SW 1271 (cell line): Measurements from ENCODE around the gene FANCL.
"Not testable (repeated sequence)": the region's sequence is repeated elsewhere in the genome, so short reads cannot be mapped to it uniquely, and the experiment has no call there.

Experiments
- DNase-seq, 2 experiments: peaks; one replicate each; lab custom pipeline; 2025; lab: John Stamatoyannopoulos, UW

The FANCL gene

DNA sequence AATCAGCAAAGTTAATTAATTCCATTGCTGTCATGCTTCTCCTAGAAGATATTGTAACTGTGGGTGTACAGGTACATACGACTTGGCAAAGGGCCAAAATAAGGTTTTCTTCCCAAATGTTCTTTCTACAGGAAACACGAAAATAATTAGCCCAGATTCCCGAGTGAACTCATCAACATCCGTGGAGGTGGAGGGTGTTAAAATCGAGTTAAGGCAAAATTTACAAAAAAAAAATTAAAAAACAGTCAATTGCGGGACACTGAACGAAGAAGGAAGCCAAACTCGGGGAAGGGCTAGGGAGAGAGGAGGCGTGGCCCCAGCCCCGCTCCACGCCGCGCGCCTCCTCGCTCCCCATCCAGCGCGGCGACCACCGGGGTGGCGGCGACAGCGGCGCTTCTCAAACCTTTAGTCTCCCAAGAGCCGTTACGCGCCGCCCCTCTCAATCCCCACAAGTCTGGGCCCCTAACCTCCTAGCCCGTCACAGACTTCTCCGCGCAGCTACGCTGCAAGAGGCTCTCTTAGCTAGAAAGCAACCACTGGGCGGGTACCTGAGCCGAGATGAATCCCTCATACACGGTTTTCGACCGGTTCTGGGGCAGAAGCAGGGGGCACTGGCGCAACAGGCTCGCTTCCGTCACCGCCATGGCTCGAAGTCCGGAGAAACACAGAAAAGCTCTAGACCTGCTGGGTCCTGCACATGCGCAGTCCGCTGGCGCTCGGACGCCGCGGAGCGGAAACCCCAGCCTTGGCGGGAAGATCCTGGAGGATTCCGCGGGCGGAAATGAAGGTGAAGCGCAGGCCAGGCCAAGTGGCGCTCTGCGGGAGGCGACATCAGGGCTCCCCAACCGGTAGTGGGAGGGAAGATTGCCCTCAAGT, at the start of gene FANCL:
TSS of gene FANCL (minus strand) at position 656 of the 876 bp plus-strand sequence. CDS start at position 644, 12 bp downstream.
- DNase-seq, result peak; percentile 69 to 88

DNA sequence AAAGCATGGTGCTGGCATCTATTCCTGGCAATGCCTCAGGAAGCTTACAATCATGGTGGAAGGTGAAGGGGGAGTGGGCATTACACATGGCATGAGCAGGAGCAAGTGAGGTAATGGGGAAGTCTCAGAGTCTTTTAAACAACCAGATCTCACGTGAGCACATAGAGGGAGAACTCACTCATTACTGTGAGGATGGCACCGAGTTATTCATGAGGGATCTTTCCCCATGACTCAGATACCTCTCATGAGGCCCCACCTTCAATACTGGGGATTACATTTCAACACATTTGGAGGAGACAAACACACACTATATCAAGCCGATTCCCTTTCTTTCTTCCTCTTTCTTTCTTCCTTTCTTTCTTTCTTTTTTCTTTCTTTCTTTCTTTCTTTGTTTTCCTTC, 47.9 kb upstream of the FANCL start:
- DNase-seq, result no peak

DNA sequence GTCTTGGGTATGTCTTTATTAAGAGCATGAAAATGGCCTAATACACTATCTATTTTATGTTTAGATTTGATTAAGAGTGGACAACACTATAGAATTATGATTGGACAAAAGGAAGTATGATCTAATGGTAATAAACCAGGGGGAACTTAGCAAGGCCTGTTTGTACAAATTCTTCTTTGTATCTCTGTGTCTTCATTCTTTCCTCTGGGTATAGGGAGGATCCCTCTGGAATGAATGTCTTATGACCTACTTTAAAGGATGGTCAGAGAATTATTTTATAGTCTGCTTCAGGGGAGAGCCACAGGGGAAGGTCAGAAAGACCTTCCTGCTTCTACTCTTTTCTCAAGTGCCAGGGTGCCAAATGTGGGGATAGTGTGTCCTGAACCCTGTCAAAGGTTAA, 42.8 kb upstream of the FANCL start:
- DNase-seq, result no peak

DNA sequence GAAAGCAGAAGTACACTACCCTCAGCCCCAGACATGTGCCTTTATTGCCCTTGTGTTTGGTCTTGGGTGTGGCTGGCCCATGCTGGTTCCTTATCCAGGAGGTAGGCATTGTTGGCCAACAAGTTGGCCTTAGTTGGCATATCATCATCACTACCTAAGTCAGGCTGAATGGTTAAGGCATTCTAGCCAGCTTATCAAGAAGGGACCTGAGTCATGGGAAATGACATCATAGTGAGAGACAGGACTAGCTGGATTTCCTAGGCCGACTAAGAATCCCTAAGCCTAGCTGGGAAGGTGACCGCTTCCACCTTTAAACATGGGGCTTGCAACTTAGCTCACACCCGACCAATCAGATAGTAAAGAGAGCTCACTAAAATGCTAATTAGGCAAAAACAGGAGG, 34.0 kb upstream of the FANCL start:
- not testable (repeated sequence) for DNase-seq

DNA sequence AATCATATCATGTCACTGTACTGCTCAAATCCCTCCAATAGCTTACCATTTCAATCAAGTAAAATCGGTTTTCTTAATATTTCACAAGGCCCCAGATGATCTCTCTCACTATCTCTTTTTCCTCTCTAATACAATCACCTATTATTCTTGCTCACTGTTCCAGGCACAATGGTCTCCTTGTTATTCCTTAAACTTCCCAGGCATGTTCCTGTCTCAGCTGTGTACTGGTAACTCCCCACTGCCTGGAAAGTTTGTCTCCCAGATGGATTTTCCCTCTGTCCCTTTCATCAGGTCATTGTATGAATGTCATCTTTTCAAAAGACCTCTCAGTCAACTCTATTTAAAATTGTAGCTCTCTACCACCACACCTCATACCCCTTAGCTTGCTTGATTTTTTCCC, 30.7 kb upstream of the FANCL start:
- no peak for DNase-seq

DNA sequence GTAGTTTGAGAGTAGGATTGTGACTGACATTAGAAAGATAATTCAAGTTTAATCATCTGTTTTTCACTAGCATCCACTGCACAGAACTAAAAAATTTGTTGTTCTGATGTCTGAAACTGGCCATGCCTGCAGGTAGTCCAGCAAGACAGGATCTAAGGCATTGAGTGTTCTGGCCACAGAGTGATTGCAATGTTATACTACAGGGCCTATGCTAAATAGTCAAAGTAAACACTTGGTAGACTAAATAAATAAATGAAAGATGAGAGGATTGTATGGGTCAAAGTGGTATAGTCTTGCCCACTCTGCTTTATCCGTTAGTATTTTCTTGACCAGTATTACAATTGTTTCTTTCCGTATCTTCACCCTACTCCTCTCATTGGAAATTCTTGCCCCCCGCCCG, 27.6 kb upstream of the FANCL start:
- no peak for DNase-seq

- DNase-seq, result no peak
Observed at GRCh38 chr2:58266211-58266610, 25.1 kb upstream of the FANCL start.

- no peak for DNase-seq
Observed at GRCh38 chr2:58261209-58261608, 20.1 kb upstream of the FANCL start.

DNA sequence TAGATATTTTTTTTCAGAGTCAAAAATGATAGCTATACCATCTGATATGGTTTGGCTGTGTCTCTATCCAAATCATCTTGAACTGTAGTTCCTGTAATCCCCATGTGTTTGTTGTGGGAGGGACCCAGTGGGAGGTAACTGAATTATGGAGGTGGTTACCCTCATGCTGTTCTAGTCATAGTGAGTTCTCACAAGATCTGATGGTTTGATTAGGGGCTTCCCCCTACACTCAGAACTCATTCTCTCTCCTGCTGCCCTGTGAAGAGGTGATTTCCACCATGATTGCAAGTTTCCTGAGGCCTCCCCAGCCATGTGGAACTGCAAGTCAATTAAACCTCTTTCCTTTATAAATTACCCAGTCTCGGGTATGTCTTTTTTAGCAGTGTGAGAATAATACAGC, 17.3 kb upstream of the FANCL start:
- not testable (repeated sequence) for DNase-seq

GRCh38 chr2:58251331-58252201, 10.4 kb upstream of the FANCL start:
- not testable (repeated sequence) for DNase-seq

GRCh38 chr2:58241546-58241864, 380 bp upstream of the FANCL start:
- DNase-seq, result no peak

GRCh38 chr2:58239243-58239925, 1.7 kb downstream of the FANCL start:
- no peak for DNase-seq

GRCh38 chr2:58237741-58238140, 3.4 kb downstream of the FANCL start:
- no peak for DNase-seq

DNA sequence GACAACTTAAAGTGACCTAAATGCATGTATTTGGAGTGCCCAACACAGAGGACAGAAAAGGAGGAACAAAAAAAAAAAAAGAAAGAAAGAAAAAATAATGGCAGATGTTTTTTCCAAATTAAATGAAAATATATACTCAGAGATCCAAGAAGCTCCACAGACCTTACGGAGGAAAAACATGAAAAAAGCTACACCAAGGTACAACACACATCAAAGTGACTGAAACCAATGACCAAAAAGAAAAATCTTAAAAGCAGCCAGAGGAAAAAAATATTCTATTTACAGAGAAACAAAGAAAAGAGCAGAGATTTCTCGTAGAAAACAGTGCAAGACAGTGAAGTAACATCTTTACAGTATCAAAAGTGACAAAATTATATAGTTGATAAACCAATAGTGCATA, 5.1 kb downstream of the FANCL start:
- no peak for DNase-seq

GRCh38 chr2:58235170-58235569, 6.0 kb downstream of the FANCL start:
- DNase-seq, result no peak

DNA sequence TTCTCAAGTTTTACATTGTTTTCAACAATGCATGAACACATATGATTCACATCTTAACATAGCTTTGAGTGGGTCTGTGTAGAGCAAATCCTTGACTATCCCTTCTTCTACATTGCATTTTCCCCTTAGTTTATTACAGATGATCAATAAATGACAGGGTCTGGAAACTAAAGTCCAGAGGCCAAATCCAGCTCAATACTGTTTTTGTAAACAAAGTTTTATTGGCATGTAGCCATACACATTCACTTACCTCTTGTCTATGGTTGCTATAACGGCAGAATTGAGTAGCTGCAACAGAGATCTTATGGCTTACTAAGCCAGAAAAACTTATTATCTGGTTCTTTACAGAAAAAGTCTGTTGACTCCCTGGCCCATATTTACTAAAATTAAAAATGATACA, 12.8 kb downstream of the FANCL start:
- no peak for DNase-seq

GRCh38 chr2:58227171-58227917, 13.8 kb downstream of the FANCL start:
- DNase-seq, result no peak

DNA sequence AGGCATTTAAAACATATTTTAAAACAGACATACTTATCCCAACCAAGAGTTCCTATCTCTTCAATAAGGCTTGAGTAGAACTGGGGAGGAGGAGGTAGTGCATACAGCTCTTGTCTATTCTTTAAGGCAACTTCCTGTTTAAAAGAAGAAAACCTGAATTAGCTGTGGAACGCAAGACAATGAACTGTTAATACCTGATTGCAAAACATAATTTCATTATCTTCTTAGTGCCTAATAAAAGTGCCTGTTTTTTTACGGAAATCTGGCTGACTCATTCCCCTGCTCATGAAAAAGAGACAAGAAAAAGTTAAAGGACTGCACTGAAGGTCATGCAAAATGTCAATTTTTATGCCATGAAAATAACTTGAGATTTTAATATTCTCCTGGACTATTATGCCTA, 19.2 kb downstream of the FANCL start:
- no peak for DNase-seq

DNA sequence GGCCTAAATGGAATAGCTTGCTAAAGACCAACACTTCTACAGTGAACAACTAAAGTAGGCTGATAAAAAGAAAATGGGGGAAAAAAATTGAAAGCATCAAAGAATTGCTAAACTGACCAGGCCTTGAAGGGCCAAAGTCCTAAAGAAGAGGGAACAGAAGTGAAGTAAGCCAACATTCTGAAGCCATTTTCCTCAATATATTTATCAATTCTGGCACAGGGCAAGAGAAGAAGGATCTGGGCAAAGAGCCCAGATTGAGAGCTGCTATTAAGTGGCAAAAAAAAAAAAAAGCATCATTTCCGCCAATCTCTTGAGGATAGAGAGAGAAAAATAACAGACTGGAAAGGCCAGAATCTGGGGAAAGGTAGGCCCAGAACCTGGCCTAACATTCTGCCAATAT, 25.7 kb downstream of the FANCL start:
- no peak for DNase-seq

DNA sequence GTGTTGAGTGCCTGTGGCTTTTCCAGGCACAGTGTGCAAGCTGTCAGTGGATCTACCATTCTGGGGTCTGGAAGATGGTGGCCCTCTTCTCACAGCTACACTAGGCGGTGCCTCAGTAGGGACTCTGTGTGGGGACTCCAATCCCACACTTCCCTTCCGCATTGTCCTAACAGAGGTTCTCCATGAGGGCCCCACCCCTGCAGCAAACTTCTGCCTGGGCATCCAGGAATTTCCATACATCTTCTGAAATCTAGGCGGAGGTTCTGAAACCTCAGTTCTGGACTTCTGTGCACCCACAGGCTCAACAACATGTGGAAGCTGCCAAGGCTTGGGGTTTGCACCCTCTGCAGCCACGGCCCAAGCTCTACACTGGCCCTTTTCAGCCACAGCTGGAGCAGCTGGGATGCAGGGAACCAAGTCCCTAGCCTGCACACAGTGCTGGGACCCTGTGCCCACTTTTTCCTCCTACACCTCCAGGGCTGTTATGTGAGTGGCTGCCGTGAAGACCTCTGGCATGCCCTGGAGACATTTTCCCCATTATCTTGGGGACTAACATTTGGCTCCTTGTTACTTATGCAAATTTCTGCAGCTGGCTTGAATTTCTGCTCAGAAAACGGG, 30.1 kb downstream of the FANCL start:
- DNase-seq, result not testable (repeated sequence)

- DNase-seq, result no peak
Observed at GRCh38 chr2:58207189-58207588, 33.9 kb downstream of the FANCL start.
